Activated CD4-positive, alpha-beta T cell treated with anti-CD3 and anti-CD28 coated beads, Interleukin-2, amount 50 U/mL, for 48 hours (primary cell): Measurements from ENCODE around the gene FOXD1.
"Not testable (repeated sequence)": the region's sequence is repeated elsewhere in the genome, so short reads cannot be mapped to it uniquely, and the experiment has no call there.

ENCODE experiments used
- DNase-seq, 2 experiments: peaks; one replicate each; pipeline ENCODE4 v3.0.0-alpha.2; 2020

The FOXD1 gene

GRCh38 chr5:73460133-73460532 is 11.6 kb upstream of the FOXD1 start:
- DNase-seq = no peak

- DNase-seq = no peak
These were observed 10.8 kb upstream of the FOXD1 start for GRCh38 chr5:73459366-73459765.

GRCh38 chr5:73456462-73456861 is 7.9 kb upstream of the FOXD1 start:
- DNase-seq = not testable (repeated sequence)

- peak in 1 of 2 experiments; percentile 40 for DNase-seq
These were observed 5.9 kb upstream of the FOXD1 start for GRCh38 chr5:73454379-73455036.

GRCh38 chr5:73452215-73452614 is 3.6 kb upstream of the FOXD1 start:
- no peak for DNase-seq

GRCh38 chr5:73451224-73452130 is 2.9 kb upstream of the FOXD1 start:
- peak; percentile 71 to 75 for DNase-seq

- DNase-seq = peak in 1 of 2 experiments; percentile 16
These were observed 2.2 kb upstream of the FOXD1 start for GRCh38 chr5:73450672-73451223.

GRCh38 chr5:73450137-73450536 is 1.6 kb upstream of the FOXD1 start:
- DNase-seq = no peak

- DNase-seq = peak in 1 of 2 experiments; percentile 52
These were observed 781 bp downstream of the FOXD1 start for GRCh38 chr5:73447530-73448462.

- peak in 1 of 2 experiments; percentile 13 for DNase-seq
These were observed 1.7 kb downstream of the FOXD1 start for GRCh38 chr5:73446631-73447529.

- no peak for DNase-seq
These were observed 2.6 kb downstream of the FOXD1 start for GRCh38 chr5:73445665-73446630.

GRCh38 chr5:73444499-73445438 is 3.8 kb downstream of the FOXD1 start:
- no peak for DNase-seq

- no peak for DNase-seq
These were observed 4.6 kb downstream of the FOXD1 start for GRCh38 chr5:73443829-73444498.

- DNase-seq = no peak
These were observed 5.5 kb downstream of the FOXD1 start for GRCh38 chr5:73442996-73443627.

GRCh38 chr5:73442231-73442811 is 6.3 kb downstream of the FOXD1 start:
- DNase-seq = no peak

- no peak for DNase-seq
These were observed 7.2 kb downstream of the FOXD1 start for GRCh38 chr5:73441378-73441777.

- DNase-seq = no peak
These were observed 8.3 kb downstream of the FOXD1 start for GRCh38 chr5:73440262-73440661.
